IMR-90 (cell line): ENCODE results near the gene OR6B1. TPM values are rescaled to one million over a fixed set of nuclear protein-coding genes. Genes with fewer than 3 reads are reported as not detected.

ENCODE experiments used
- ATAC-seq: fragments of 200-7000 bp; cut with Tn5 transposase; 2 replicates; pipeline ENCODE4 v1.9.1; 2020; ENCODE audit warnings: low read depth, mild to moderate bottlenecking, moderate library complexity
- BruUV-seq: library from RNA; stranded (reverse); fragments of 400-500 nt; replicated peaks from 2 replicates; lab custom pipeline; 2021; lab: Mats Ljungman, UMichigan
- CTCF ChIA-PET: fragments of 300-600 bp; formaldehyde crosslinking; extraction: SDS; loops from one replicate; lab custom pipeline; 2021; ENCODE audit warnings: antibody characterized with exemption; lab: Yijun Ruan, JAX
- POLR2A ChIA-PET: fragments of 300-600 bp; sonication (Branson Sonifier 250); formaldehyde crosslinking; loops from one replicate; lab custom pipeline; 2022; ENCODE audit warnings: antibody characterized with exemption; ENCODE audit not compliant: unreplicated experiment; lab: Charles Lee
- DNase-seq: peaks from one replicate; pipeline ENCODE4 v3.0.0; 2013
- H2AFZ ChIP-seq: replicated peaks from 2 replicates; pipeline ENCODE3; 2013; ENCODE audit warnings: low read length, mild to moderate bottlenecking; ENCODE audit not compliant: poor library complexity
- H2AK5ac ChIP-seq: 2 replicates; pipeline ENCODE4 v1.6.1; 2013; ENCODE audit warnings: low read depth, low read length, inconsistent platforms
- H2AK9ac ChIP-seq: replicated peaks from 2 replicates; pipeline ENCODE3; 2013; ENCODE audit warnings: mild to moderate bottlenecking, low read depth, low read length, moderate library complexity; ENCODE audit not compliant: poor library complexity
- H2BK120ac ChIP-seq: 2 replicates; pipeline ENCODE4 v1.6.1; 2013; ENCODE audit warnings: low read depth, low read length, inconsistent platforms
- H2BK15ac ChIP-seq: 3 replicates; pipeline ENCODE4 v1.6.1; 2013; ENCODE audit warnings: low read depth, low read length, inconsistent platforms
- H2BK20ac ChIP-seq: 2 replicates; pipeline ENCODE4 v1.6.1; 2013; ENCODE audit warnings: low read depth, mild to moderate bottlenecking, inconsistent platforms, low read length, moderate library complexity
- H2BK5ac ChIP-seq: 2 replicates; pipeline ENCODE4 v1.6.1; 2013; ENCODE audit warnings: mild to moderate bottlenecking, low read depth, low read length, inconsistent platforms; ENCODE audit not compliant: poor library complexity, severe bottlenecking
- H3K14ac ChIP-seq: replicated peaks from 2 replicates; pipeline ENCODE4 v1.6.1; 2013; ENCODE audit warnings: low read depth, low read length, inconsistent platforms
- H3K18ac ChIP-seq: 2 replicates; pipeline ENCODE4 v1.6.1; 2013; ENCODE audit warnings: low read depth, low read length, control low read depth
- H3K23ac ChIP-seq: 2 replicates; pipeline ENCODE4 v1.6.1; 2013; ENCODE audit warnings: low read depth, low read length, inconsistent platforms
- H3K27ac ChIP-seq: 2 replicates; pipeline ENCODE4 v1.5.1; 2013; ENCODE audit warnings: mild to moderate bottlenecking, control low read depth, low read length; ENCODE audit not compliant: insufficient read depth
- H3K27me3 ChIP-seq: 2 replicates; pipeline ENCODE4 v1.6.1; 2013; ENCODE audit warnings: low read length; ENCODE audit not compliant: control insufficient read depth, insufficient read depth
- H3K36me3 ChIP-seq: 2 replicates; pipeline ENCODE4 v1.6.1; 2013; ENCODE audit warnings: low read length, mixed read lengths; ENCODE audit not compliant: control insufficient read depth, insufficient read depth
- H3K4ac ChIP-seq: 2 replicates; pipeline ENCODE4 v1.6.1; 2013; ENCODE audit warnings: low read depth, low read length, inconsistent platforms
- H3K4me1 ChIP-seq: 2 replicates; pipeline ENCODE4 v1.6.1; 2013; ENCODE audit warnings: low read length, mixed read lengths; ENCODE audit not compliant: control insufficient read depth, insufficient read depth
- H3K4me2 ChIP-seq: 2 replicates; pipeline ENCODE4 v1.6.1; 2013; ENCODE audit warnings: low read depth, mild to moderate bottlenecking, control low read depth, low read length, moderate library complexity
- H3K4me3 ChIP-seq: 2 replicates; pipeline ENCODE4 v1.5.1; 2013; ENCODE audit warnings: low read depth, mild to moderate bottlenecking, control low read depth, low read length, moderate library complexity; ENCODE audit not compliant: insufficient read depth
- H3K56ac ChIP-seq: 2 replicates; pipeline ENCODE4 v1.6.1; 2013; ENCODE audit warnings: low read length, inconsistent platforms; ENCODE audit not compliant: insufficient read depth; ENCODE audit errors: extremely low read depth
- H3K79me1 ChIP-seq, 2 experiments: 2 replicates each; pipeline ENCODE4 v1.6.1; 2013; ENCODE audit warnings: low read length in 2 of 2, inconsistent platforms in 1 of 2, low read depth in 1 of 2
- H3K9ac ChIP-seq: 2 replicates; pipeline ENCODE4 v1.6.1; 2013; ENCODE audit warnings: low read depth, low read length, control low read depth
- H3K9me1 ChIP-seq: 2 replicates; pipeline ENCODE4 v1.6.1; 2013; ENCODE audit warnings: low read length, inconsistent platforms; ENCODE audit not compliant: insufficient read depth
- H3K9me3 ChIP-seq: 2 replicates; pipeline ENCODE4 v1.6.1; 2013; ENCODE audit warnings: low read length; ENCODE audit not compliant: control insufficient read depth, insufficient read depth
- H4K20me1 ChIP-seq: 2 replicates; pipeline ENCODE4 v1.6.1; 2013; ENCODE audit warnings: low read length, inconsistent platforms; ENCODE audit not compliant: insufficient read depth
- H4K5ac ChIP-seq: 2 replicates; pipeline ENCODE4 v1.6.1; 2013; ENCODE audit warnings: mild to moderate bottlenecking, low read depth, low read length, control low read depth
- H4K8ac ChIP-seq, 2 experiments: 2 replicates each; pipeline ENCODE4 v1.6.1; 2013; ENCODE audit warnings: low read depth in 2 of 2, low read length in 2 of 2, control low read depth in 1 of 2, inconsistent platforms in 1 of 2
- H4K91ac ChIP-seq: 2 replicates; pipeline ENCODE4 v1.6.1; 2013; ENCODE audit warnings: low read depth, low read length, inconsistent platforms; ENCODE audit not compliant: insufficient read depth
- CEBPB ChIP-seq: IDR thresholded peaks from 2 replicates; pipeline ENCODE4 v1.6.1; 2012; ENCODE audit warnings: low read depth, low read length, improper control_type of control experiment
- CHD1 ChIP-seq: IDR thresholded peaks from 2 replicates; pipeline ENCODE4 v1.6.1; 2012; ENCODE audit warnings: low read depth, low read length, improper control_type of control experiment
- MAFK ChIP-seq: IDR thresholded peaks from 2 replicates; pipeline ENCODE4 v1.6.1; 2012; ENCODE audit warnings: low read depth, low read length, improper control_type of control experiment
- MAZ ChIP-seq: IDR thresholded peaks from 2 replicates; pipeline ENCODE4 v1.6.1; 2012; ENCODE audit warnings: low read depth, mild to moderate bottlenecking, low read length, improper control_type of control experiment, moderate library complexity, borderline replicate concordance
- MXI1 ChIP-seq: IDR thresholded peaks from 2 replicates; pipeline ENCODE4 v1.6.1; 2012; ENCODE audit warnings: low read depth, mild to moderate bottlenecking, low read length, moderate library complexity, borderline replicate concordance
- POLR2A ChIP-seq: IDR thresholded peaks from 2 replicates; pipeline ENCODE4 v1.6.1; 2012; ENCODE audit warnings: mild to moderate bottlenecking, low read depth, low read length
- RAD21 ChIP-seq: IDR thresholded peaks from 2 replicates; pipeline ENCODE4 v1.6.1; 2012; ENCODE audit warnings: low read length, improper control_type of control experiment
- RCOR1 ChIP-seq: IDR thresholded peaks from 2 replicates; pipeline ENCODE4 v1.6.1; 2012; ENCODE audit warnings: mild to moderate bottlenecking, low read length, improper control_type of control experiment; ENCODE audit not compliant: insufficient replicate concordance
- WGBS, 2 experiments: methylation state at CpG; one replicate each; pipeline versions ENCODE4 v1.1.5 to v1.1.7; 2013; ENCODE audit warnings: missing lambda C conversion rate in 2 of 2; ENCODE audit not compliant: insufficient read length in 1 of 2; ENCODE audit errors: extremely low coverage in 2 of 2; 5-methylcytosine and 5-hydroxymethylcytosine counted together
- dilution Hi-C: fragments of 300-500 bp; cut with HindIII; formaldehyde crosslinking; loops from one replicate; pipeline ENCODE4 v1.14.3; 2018; ENCODE audit warnings: low sequenced_read_pairs; ENCODE audit not compliant: unreplicated experiment
- in situ Hi-C: fragments of 300-500 bp; cut with MboI; formaldehyde crosslinking; loops from 3 replicates; pipeline ENCODE4 v1.14.3; 2019; ENCODE audit warnings: low sequenced_read_pairs, inconsistent platforms, mixed read lengths
- intact Hi-C: fragments of 100-400 bp; cut with micrococcal nuclease; formaldehyde crosslinking; loops from 2 replicates; pipeline ENCODE4 v1.10.0; 2022
- polyA plus RNA-seq, 3 experiments: library from polyadenylated mRNA; depleted of rRNA; stranded (reverse); fragments of >200 nt; gene quantifications; 2 replicates each; pipeline ENCODE4 v1.2.3, GENCODE V29; 2012; ENCODE audit warnings: low replicate concordance in 1 of 3
- total RNA-seq: library from RNA; depleted of rRNA; stranded (reverse); fragments of >200 nt; gene quantifications from 2 replicates; pipeline ENCODE4 v1.2.3, GENCODE V29; 2012
- TF ChIP-seq, protein P1 (sequence below): fragments of 150-350 bp; IDR thresholded peaks from 2 replicates; pipeline ENCODE4 v1.6.1; 2016; ENCODE audit warnings: low read depth, mild to moderate bottlenecking, low read length, moderate library complexity, borderline replicate concordance

OR6B1 gene
- total and polyA plus RNA-seq, 2 of the 4 experiments (the other 2 are of a cell fraction) = not detected

DNA sequence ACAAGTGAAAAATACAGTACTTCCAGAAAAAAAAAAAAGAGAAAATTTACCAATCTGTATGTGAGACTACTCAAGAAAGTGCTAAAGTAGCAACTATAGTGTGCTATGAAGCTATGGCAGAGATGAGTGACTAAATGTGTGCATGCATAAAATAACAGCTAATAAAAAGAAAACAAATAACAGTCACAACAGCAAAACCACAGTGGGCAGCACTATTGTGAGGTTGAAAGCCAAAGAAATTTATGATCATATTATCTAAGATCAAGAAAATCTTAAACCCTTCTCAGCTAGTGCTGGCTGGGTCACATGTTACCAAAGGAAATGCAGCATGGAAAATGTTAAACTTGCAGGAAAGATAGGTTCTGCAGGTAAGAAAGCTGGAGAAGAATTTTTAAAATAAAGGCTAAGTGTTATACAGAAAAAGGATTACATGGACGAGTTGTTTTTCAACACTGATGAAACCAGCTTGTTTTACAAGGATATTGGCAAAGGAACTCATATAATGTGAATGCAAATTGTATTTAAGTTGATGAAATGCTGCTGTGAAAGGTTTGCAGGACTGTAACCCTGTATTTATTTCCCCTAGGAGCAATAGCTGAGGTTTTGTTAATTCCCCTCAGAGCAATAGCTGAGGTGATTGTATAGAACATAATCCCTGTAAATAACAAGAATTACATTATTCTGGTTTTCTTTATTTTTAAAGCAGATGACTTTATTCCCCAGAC, 33.0 kb downstream of the OR6B1 start:
- Histone ChIP-seq H2BK20ac (no peak overlapping the region), H4K91ac (no peak overlapping the region), H3K4me1 (no peaks in the 10 kb centered on the region), H2AK5ac (no peak overlapping the region), H3K23ac (no peak overlapping the region), H2BK15ac (no peak overlapping the region), H3K56ac (no peak overlapping the region), H2BK5ac (no peak overlapping the region), H3K14ac (no peak overlapping the region), H3K18ac (no peak overlapping the region), H2AFZ (no peak overlapping the region), H3K9ac (no peak overlapping the region), H3K4ac (no peak overlapping the region), H3K9me3 (no peaks in the 10 kb centered on the region), H3K27ac (no peak overlapping the region), H3K9me1 (no peaks in the 10 kb centered on the region), H3K4me2 (no peak overlapping the region), H3K27me3 (no peaks in the 10 kb centered on the region), H3K4me3 (no peak overlapping the region), H4K20me1 (no peaks in the 10 kb centered on the region), H3K36me3 (no peaks in the 10 kb centered on the region), H3K79me1 (no peaks in the 10 kb centered on the region), H2AK9ac (no peak overlapping the region), H2BK120ac (no peak overlapping the region), H4K8ac (no peak overlapping the region), H4K5ac (no peak overlapping the region)
- CTCF ChIA-PET = no interaction called here
- BruUV-seq = no TSS peak
- DNase-seq (no peak), ATAC-seq (no peak)
- in situ Hi-C loops = no loop called here
- TF ChIP-seq RCOR1 (no peak), CEBPB (no peak), CHD1 (no peak), MXI1 (no peak), MAZ (no peak), RAD21 (no peak), MAFK (no peak), POLR2A (no peak)
- TF ChIP-seq, protein P1, sequence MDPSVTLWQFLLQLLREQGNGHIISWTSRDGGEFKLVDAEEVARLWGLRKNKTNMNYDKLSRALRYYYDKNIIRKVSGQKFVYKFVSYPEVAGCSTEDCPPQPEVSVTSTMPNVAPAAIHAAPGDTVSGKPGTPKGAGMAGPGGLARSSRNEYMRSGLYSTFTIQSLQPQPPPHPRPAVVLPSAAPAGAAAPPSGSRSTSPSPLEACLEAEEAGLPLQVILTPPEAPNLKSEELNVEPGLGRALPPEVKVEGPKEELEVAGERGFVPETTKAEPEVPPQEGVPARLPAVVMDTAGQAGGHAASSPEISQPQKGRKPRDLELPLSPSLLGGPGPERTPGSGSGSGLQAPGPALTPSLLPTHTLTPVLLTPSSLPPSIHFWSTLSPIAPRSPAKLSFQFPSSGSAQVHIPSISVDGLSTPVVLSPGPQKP = no peak
- dilution Hi-C loops = no loop called here
- POLR2A ChIA-PET = no interaction called here
- intact Hi-C loops = no loop called here
- no CpG with 5 or more reads among the region's 1 CpG for WGBS, 2 experiments
